GM12864 (cell line): ENCODE measurements around the gene FAM131C.

Source experiments
- DNase-seq: peaks from one replicate; pipeline ENCODE4 v3.0.0-alpha.2; 2011; ENCODE audit warnings: low read depth
- H3K4me3 ChIP-seq: 2 replicates; pipeline ENCODE4 v1.5.1; 2011; ENCODE audit warnings: mild to moderate bottlenecking, low read depth, low read length, control low read depth
- CTCF ChIP-seq: IDR thresholded peaks from 2 replicates; pipeline ENCODE4 v1.5.1; 2011; ENCODE audit warnings: low read depth, mild to moderate bottlenecking, moderate library complexity, low read length, control low read depth, inconsistent platforms; ENCODE audit errors: missing control alignments

The FAM131C gene

DNA sequence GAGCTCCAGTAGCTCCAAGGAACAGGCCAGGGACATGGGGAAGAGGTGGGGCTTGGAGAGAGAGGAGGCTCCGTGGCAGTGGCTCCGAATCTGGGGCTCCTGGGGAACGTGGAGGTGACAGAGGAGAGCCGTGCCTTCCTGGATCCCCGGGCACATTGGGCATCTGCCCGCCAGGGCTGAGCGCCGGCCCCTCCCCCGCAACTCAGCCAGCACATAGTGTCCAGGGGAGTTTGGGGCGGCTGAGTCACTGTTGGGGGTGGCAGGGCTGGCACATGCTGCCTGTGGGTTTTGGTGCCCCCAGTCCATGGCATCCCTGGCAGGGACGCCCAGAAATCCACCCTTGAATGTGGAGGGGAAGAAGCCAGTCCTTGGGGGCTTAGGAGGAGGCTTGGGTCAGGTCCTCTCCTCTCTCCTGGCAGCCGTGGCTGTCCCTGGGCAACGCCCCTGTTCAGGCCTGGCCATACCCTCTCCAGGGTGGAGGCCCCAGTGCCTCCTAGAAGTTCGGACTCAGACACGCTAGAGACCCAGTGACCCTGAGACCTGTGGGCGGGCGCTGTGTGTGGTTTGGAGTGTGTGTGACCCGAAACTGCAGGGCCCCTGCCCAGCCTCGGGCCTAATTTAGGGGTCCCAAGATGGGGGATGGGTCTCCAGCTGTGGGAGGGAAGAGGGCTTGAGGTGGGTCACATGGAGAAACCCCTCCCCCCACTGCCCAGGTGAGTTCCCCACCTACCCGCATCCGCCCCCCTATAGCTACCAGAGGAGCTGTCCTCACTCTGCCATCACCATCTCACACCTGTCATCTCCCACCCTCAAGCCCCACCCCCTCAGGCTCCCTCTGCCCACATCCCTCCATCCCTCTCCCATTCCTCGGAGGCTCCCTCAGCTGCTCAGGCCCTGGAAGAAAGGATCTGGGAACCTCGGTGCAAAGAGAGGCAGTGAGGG is 57.2 kb downstream of the FAM131C start:
- DNase-seq = no peak
- TF ChIP-seq CTCF = no peak

DNA sequence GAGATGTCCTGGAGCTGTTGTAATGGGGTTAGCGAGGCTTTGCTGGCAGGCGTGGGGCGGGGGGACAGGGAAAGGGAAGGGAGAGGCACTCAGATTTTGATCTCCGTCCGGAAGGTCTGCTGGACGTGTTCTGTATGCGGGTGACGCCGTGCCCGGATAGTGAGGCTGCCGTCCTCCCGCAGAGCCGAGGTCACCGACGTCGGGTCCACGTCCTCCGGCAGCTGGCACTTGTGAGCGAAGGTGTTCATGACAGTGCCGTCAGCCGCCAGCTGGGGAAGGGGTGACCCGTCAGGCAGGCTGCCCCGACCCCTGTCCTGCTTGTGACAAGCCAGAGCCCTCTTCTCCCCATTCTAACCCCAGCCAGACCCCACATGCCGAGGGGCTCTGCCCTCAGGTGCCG is 58.0 kb downstream of the FAM131C start:
- no peak overlapping the region for H3K4me3 ChIP-seq
- no peak for DNase-seq
- TF ChIP-seq CTCF = no peak

More for the DNA sequence above, 57.2 kb downstream of the FAM131C start:
- H3K4me3 ChIP-seq = no peak overlapping the region

DNA sequence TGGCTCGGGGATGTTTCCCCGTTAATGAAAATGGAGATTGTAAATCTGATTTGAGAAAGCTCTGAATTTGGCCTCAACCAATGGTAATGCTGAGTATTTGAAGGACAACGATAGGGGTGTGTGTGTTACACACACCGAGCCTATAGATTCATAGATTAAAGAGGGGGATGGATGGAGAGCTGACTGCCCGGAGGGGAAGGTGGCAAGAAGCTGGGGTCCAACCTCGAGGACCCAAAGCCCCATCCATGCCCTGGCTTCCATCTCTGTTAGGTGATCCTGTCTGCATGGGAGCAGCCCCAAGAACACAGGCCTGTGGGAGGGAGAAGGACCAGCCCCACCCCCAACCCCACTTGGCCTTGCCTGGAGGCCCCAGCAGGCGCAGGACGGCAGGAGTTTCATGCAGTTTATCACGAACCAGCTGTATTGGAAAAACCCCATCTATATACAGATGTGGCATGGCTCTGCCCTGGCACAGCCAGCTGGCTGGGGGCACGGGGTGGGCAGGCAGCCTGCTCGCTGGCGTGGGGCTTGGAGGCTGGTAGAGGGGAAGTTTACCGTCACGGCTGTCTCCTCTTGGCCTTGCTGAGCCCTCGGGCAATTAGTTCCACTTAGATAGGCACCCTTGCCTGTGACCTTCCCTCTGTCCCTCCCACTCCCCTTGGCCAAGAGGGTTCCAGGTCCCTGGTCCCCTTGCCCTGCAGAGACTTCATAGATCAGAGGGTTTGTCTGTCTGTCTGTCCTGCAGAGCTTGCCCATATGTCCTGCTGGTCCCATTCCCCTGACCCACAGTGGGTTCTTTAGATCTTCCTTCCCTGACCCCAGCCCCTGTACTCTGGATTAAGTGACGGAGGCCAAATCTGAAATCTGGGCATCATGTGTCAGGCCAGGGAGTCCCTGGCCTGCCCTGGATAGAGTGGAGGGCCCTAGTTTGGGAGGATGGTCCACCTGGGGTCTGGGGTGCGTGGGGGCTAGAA is 58.7 kb downstream of the FAM131C start:
- H3K4me3 ChIP-seq = no peak overlapping the region
- no peak for DNase-seq
- no peak for TF ChIP-seq CTCF

DNA sequence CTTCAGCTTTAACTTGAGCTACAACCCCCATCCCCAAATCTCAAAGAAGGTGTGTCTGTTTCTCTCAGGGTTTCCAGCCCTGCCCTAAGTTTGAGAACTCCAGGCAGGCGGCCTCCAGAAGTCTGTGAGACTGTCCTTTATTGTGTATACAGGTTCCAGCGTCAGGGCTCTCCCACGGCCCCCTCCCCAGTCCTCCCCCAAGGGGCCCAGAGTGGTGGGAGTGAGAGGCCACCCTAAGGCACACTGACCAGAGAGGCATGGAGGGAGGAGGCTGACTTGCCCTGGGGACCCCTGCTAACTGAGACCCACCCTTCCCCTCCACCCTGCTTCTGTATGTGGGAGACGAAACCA is 59.6 kb downstream of the FAM131C start:
- TF ChIP-seq CTCF = no peak
- no peak overlapping the region; the same call in 1 of the 2 replicates for H3K4me3 ChIP-seq
- DNase-seq = no peak

- H3K4me3 ChIP-seq = peak overlapping the region; percentile 36; the same call in 1 of the 2 replicates
- no peak for DNase-seq
Observed at GRCh38 chr1:16013220-16013907, 60.1 kb downstream of the FAM131C start.

More at GRCh38 chr1:16013220-16013907, 60.1 kb downstream of the FAM131C start:
- TF ChIP-seq CTCF = no peak
